ENCODE results near the gene ITPRIPL1.

The ITPRIPL1 gene

GRCh38 chr2:96318723-96319122 is 6.4 kb upstream of the ITPRIPL1 start:
- H3K4me3 ChIP-seq (ENCODE audit: low read depth, low read length): no peak overlapping the region
- DNase-seq (ENCODE audit: low read depth): no peak
- no peak for TF ChIP-seq MYC (IDR thresholded peaks at IDR 0.05; ENCODE audit: low read depth, low read length)
- no peak for TF ChIP-seq MAX (IDR thresholded peaks at IDR 0.05; ENCODE audit: low read depth, low read length)
- no peak for TF ChIP-seq POLR2A (IDR thresholded peaks at IDR 0.05; ENCODE audit: extremely low read depth, insufficient read length)
- no peak for TF ChIP-seq CTCF (IDR thresholded peaks at IDR 0.05; ENCODE audit: low read depth, low read length)

GRCh38 chr2:96319396-96319795 is 5.7 kb upstream of the ITPRIPL1 start:
- no peak for TF ChIP-seq MYC (IDR thresholded peaks at IDR 0.05; ENCODE audit: low read depth, low read length)
- no peak for TF ChIP-seq CTCF (IDR thresholded peaks at IDR 0.05; ENCODE audit: low read depth, low read length)
- no peak for TF ChIP-seq POLR2A (IDR thresholded peaks at IDR 0.05; ENCODE audit: extremely low read depth, insufficient read length)
- no peak for TF ChIP-seq MAX (IDR thresholded peaks at IDR 0.05; ENCODE audit: low read depth, low read length)
- no peak overlapping the region for H3K4me3 ChIP-seq (ENCODE audit: low read depth, low read length)
- no peak for DNase-seq (ENCODE audit: low read depth)

DNA sequence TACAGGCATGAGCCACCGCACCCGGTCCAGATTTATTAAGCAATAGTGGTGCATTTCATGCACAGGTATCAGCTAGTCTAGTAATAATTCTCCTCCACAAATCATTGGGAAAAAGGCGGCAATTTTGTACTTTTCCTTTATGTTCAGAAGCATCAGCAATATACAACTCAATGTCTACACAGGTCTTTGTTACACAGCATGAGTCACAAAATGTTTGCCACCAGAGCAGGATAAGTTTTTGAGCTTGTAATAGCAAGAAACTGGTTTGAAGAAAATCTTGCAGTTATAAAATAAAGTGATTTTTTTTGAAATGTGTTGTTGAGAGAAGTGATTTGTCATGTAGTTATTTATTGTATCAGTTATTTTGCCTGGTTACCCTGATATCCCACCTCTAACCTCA is 4.8 kb upstream of the ITPRIPL1 start:
- no peak overlapping the region for H3K4me3 ChIP-seq (ENCODE audit: low read depth, low read length)
- no peak for TF ChIP-seq MAX (IDR thresholded peaks at IDR 0.05; ENCODE audit: low read depth, low read length)
- TF ChIP-seq MYC (IDR thresholded peaks at IDR 0.05; ENCODE audit: low read depth, low read length): no peak
- TF ChIP-seq POLR2A (IDR thresholded peaks at IDR 0.05; ENCODE audit: extremely low read depth, insufficient read length): no peak
- TF ChIP-seq CTCF (IDR thresholded peaks at IDR 0.05; ENCODE audit: low read depth, low read length): no peak
- DNase-seq (ENCODE audit: low read depth): no peak

DNA sequence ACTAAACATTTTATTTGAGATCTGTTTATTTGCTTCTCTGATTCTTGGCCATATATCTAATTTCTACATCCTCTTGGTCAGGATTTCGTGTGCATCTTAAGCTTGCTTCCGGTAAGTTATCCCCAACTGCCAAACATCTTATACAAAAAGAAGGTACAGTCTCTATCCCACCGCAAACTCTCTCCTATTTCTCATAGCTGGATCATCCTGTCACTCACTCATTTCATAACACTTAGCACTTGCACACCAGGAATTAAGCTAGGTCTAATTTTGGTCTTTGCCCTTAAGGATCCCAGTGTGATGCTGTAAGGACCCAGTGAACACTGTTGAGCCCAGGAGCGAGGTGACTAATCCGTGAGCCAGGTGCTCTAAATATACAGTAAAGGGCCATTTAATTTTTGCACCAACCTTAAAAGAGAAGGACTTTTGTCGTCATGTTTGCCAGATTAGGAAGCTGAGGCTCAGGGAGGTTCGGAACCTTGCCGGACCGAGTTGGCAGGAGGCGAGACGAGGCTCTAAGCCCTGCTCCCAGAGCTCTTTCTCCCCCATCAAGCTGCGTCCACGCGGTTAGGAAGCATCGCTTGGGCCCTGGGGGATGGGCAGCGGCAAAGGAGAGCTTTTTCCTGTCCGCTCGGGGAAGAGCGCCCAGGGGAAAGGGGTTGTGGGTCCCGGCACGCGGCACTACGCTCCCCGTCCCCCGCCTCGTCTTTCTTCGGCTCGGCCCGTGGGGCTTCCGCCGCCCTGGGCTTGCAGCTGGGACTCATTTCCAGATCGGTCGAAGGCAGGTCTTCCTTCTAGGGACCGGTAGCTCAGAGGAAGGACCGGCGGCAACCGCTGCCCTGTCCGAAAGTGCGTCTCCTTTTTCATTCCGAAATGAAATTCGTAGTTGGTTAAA is 4.1 kb upstream of the ITPRIPL1 start:
- DNase-seq (ENCODE audit: low read depth): peak; percentile 23
- peak overlapping the region; percentile 66 for H3K4me3 ChIP-seq (ENCODE audit: low read depth, low read length)

GRCh38 chr2:96323849-96324248 is 1.3 kb upstream of the ITPRIPL1 start:
- H3K4me3 ChIP-seq (ENCODE audit: low read depth, low read length): no peak overlapping the region
- DNase-seq (ENCODE audit: low read depth): no peak
- TF ChIP-seq MYC (IDR thresholded peaks at IDR 0.05; ENCODE audit: low read depth, low read length) (no peak), MAX (IDR thresholded peaks at IDR 0.05; ENCODE audit: low read depth, low read length) (no peak), POLR2A (IDR thresholded peaks at IDR 0.05; ENCODE audit: extremely low read depth, insufficient read length) (no peak), CTCF (IDR thresholded peaks at IDR 0.05; ENCODE audit: low read depth, low read length) (no peak)

More for the DNA sequence above, 4.1 kb upstream of the ITPRIPL1 start:
- TF ChIP-seq MYC (IDR thresholded peaks at IDR 0.05; ENCODE audit: low read depth, low read length): 0 out of 2 replicates have a peak, but pooled peaks have one; percentile 14
- no peak for TF ChIP-seq MAX (IDR thresholded peaks at IDR 0.05; ENCODE audit: low read depth, low read length)

DNA sequence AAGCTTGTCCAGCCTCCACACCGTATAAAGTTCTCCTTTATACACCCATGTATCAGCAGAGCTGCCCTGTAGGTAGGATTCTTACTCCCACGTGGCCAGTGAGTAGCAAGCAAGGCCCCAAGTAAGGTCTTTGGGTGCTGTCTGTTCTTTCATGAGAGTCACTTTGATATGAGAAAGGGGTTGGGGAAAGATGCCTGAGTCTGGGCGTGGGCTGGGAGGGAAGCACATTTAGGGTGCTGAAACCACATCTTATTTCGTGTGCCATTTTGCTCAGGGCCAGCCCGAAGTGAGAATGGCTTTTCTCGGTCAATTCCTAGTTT is 436 bp upstream of the ITPRIPL1 start:
- no peak for DNase-seq (ENCODE audit: low read depth)
- H3K4me3 ChIP-seq (ENCODE audit: low read depth, low read length): peak overlapping the region; percentile 50
- TF ChIP-seq POLR2A (IDR thresholded peaks at IDR 0.05; ENCODE audit: extremely low read depth, insufficient read length): no peak
- TF ChIP-seq MAX (IDR thresholded peaks at IDR 0.05; ENCODE audit: low read depth, low read length): no peak
- no peak for TF ChIP-seq CTCF (IDR thresholded peaks at IDR 0.05; ENCODE audit: low read depth, low read length)
- TF ChIP-seq MYC (IDR thresholded peaks at IDR 0.05; ENCODE audit: low read depth, low read length): no peak

Data from NB4 (cell line).